Duodenal mucosa (tissue), 2 donors: ENCODE results near the gene SLC9A4.

Experiments used
- H3K27ac ChIP-seq: one replicate; pipeline ENCODE4 v1.7.0; 2013; ENCODE audit warnings: low read depth, low read length
- H3K27me3 ChIP-seq, 2 donors: one replicate each; pipeline ENCODE4 v1.7.0; 2013; ENCODE audit warnings: low read length in 2 of 2, control low read depth in 1 of 2; ENCODE audit not compliant: insufficient read depth in 2 of 2, control insufficient read depth in 1 of 2
- H3K36me3 ChIP-seq, 2 donors: one replicate each; pipeline ENCODE4 v1.7.0; 2013; ENCODE audit warnings: low read length in 2 of 2, control low read depth in 1 of 2; ENCODE audit not compliant: insufficient read depth in 2 of 2, control insufficient read depth in 1 of 2
- H3K4me1 ChIP-seq, 2 donors: one replicate each; pipeline ENCODE4 v1.7.0; 2013; ENCODE audit warnings: low read length in 2 of 2, control low read depth in 1 of 2; ENCODE audit not compliant: insufficient read depth in 2 of 2, control insufficient read depth in 1 of 2
- H3K4me3 ChIP-seq, 2 donors: one replicate each; pipeline ENCODE4 v1.7.0; 2013; ENCODE audit warnings: low read length in 2 of 2, low read depth in 1 of 2
- H3K9ac ChIP-seq, 2 donors: one replicate each; pipeline ENCODE4 v1.7.0; 2013; ENCODE audit warnings: low read length in 2 of 2, low read depth in 1 of 2
- H3K9me3 ChIP-seq, 2 donors: one replicate each; pipeline ENCODE4 v1.7.0; 2013; ENCODE audit warnings: low read length in 2 of 2, control low read depth in 1 of 2; ENCODE audit not compliant: control insufficient read depth in 1 of 2

Gene SLC9A4, protein sequence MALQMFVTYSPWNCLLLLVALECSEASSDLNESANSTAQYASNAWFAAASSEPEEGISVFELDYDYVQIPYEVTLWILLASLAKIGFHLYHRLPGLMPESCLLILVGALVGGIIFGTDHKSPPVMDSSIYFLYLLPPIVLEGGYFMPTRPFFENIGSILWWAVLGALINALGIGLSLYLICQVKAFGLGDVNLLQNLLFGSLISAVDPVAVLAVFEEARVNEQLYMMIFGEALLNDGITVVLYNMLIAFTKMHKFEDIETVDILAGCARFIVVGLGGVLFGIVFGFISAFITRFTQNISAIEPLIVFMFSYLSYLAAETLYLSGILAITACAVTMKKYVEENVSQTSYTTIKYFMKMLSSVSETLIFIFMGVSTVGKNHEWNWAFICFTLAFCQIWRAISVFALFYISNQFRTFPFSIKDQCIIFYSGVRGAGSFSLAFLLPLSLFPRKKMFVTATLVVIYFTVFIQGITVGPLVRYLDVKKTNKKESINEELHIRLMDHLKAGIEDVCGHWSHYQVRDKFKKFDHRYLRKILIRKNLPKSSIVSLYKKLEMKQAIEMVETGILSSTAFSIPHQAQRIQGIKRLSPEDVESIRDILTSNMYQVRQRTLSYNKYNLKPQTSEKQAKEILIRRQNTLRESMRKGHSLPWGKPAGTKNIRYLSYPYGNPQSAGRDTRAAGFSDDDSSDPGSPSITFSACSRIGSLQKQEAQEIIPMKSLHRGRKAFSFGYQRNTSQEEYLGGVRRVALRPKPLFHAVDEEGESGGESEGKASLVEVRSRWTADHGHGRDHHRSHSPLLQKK

DNA sequence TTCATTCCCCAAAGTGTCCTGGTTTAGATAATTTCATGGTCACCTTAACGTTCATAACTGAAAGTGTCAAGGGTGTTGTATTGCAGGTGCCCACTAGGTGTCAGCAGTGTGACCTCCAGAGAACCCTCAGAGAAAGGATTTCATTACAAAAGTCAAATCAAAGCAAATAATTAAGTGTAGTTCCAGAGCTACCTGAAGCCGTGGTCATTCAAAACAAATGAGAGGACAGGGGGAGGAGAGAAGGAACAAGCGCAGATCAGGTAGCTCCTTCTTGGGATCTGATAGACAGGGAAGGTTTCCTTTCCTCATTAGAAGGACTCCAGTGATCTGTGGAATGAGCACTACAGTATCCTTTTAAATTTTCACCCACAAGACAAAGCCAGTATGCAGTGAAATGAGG lies at the start of gene SLC9A4:
SLC9A4 (plus strand) TSS at position 207 of the 400 bp plus-strand sequence. CDS start 534 bp downstream, outside the sequence.
- Histone ChIP-seq H3K9me3 (no peaks in the 10 kb centered on the region), H3K9ac (no peak within 1 kb of the TSS), H3K4me3 (no peak within 1 kb of the TSS), H3K27ac (no peak within 1 kb of the TSS), H3K27me3 (no peaks in the 10 kb centered on the region), H3K4me1 (peaks cover 0 to 7% of the 10 kb centered on the region in 2 donors), H3K36me3 (no peaks in the 10 kb centered on the region)

DNA sequence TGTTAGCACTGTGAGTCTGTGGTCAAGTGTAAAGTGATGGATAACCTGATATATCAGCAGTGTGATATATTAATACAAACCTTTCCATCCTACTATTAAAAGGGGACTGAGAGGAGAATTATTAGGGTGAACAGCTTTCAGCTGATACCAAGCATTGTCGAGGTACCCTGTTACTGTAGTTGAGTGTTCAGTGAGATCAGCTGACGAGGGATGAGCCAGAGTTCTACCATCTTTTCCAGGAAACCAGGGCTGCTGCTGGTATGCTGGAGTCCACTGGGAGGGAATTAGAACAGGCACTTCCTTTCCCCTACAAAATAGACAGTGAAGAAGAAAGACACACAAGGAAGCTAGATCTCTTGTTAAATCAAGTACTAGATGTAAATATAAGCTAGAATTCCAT lies 49.7 kb upstream of the SLC9A4 start:
- H3K4me3 ChIP-seq: no peak overlapping the region
- no peak overlapping the region for H3K9ac ChIP-seq
- no peaks in the 10 kb centered on the region for H3K36me3 ChIP-seq
- no peaks in the 10 kb centered on the region for H3K27me3 ChIP-seq
- no peak overlapping the region for H3K27ac ChIP-seq
- no peaks in the 10 kb centered on the region for H3K4me1 ChIP-seq
- H3K9me3 ChIP-seq: no peaks in the 10 kb centered on the region

DNA sequence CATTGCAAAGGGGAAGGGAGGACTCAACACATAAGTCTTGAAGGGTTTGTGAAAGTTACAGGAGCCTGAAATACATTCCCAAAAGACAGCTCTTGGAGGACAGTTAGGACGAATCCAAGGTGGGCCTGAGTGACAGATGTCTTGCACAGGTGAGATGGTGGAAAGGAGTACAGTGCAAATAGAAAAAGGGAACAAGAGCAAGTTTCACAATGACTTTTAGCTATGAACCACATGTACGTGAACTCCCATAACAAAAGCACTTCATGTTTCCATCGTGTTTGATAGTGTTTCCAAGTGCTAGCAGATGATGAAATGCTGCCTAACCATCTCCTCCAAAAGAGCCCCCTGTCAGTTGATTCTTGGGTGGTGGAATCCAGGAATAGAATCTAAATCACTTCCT lies 48.3 kb upstream of the SLC9A4 start:
- no peak overlapping the region for H3K4me3 ChIP-seq
- H3K4me1 ChIP-seq: no peaks in the 10 kb centered on the region
- H3K27me3 ChIP-seq: no peaks in the 10 kb centered on the region
- no peak overlapping the region for H3K27ac ChIP-seq
- H3K9me3 ChIP-seq: no peaks in the 10 kb centered on the region
- no peaks in the 10 kb centered on the region for H3K36me3 ChIP-seq
- no peak overlapping the region for H3K9ac ChIP-seq

DNA sequence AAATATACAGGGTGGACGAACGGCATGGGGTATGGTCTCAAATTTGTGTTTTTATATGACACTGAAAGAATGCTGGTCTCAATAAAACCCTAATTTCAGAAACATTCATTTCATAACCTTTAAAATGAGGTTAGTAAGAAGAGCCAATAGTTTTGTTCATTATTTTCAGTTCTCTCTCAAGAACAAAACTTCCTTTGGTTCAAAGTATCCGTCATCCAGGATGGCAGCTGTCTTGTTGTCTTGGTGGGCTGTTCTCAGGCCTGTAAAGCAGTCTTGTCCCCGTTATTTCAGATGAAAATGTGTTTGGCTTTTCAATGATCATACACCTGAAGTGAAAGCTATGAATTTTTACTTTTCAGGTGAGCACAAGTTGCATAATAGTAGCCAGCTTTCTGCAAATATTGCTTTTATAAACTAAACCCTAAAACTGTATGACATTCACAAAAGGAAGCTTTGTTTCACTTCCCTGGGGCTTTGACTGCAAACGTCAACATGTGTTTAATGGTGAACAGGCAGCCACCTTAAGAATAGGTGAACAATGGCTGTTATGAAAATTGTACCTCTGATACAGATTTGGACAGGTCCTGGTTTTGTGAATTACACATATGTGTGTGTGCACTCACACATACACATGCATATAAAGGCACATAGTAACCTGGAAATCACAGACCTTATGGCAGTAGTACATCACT lies 47.4 kb upstream of the SLC9A4 start:
- H3K36me3 ChIP-seq: no peaks in the 10 kb centered on the region
- no peaks in the 10 kb centered on the region for H3K9me3 ChIP-seq
- no peak overlapping the region for H3K4me3 ChIP-seq
- no peaks in the 10 kb centered on the region for H3K4me1 ChIP-seq
- H3K27ac ChIP-seq: no peak overlapping the region
- no peaks in the 10 kb centered on the region for H3K27me3 ChIP-seq
- no peak overlapping the region for H3K9ac ChIP-seq

DNA sequence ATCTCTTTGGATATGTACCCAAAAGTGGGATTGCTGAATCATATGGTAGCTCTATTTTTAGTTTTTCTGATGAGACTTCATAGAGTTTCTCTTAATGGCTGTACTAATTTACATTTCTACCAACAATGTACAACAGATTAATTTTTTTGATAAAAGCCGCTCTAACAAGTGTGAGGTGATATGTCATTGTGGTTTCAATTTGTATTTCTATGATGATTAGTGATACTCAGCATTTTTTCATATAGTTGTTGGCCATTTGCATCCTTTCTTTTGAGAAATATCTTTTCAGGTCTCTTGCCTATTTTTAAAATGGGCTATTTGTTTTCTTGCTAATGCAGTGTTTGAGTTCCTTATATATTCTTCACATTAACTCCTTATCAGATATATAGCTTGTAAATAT lies 45.8 kb upstream of the SLC9A4 start:
- Histone ChIP-seq H3K9ac (no peak overlapping the region), H3K4me1 (no peaks in the 10 kb centered on the region), H3K27me3 (no peaks in the 10 kb centered on the region), H3K9me3 (no peaks in the 10 kb centered on the region), H3K36me3 (no peaks in the 10 kb centered on the region), H3K4me3 (no peak overlapping the region), H3K27ac (no peak overlapping the region)

DNA sequence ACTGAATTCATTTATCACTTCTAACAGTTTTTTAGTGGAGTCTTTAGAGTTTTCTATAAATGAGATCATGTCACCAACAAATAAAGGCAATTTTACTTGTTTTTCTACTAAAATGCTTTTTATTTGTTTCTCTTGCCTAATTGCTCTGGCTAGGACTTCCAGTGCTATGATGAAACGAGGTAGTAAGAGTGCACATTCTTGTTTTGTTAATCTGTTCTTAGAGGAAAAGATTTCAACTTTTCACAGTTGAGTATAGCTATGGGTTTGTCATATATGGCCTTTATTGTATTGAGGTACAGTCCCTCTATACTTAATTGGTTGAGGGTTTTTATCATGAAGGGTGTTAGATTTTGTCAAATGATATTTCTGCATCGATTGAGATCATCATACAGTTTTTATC lies 44.5 kb upstream of the SLC9A4 start:
- Histone ChIP-seq H3K36me3 (no peaks in the 10 kb centered on the region), H3K4me1 (no peaks in the 10 kb centered on the region), H3K9ac (no peak overlapping the region), H3K27me3 (no peaks in the 10 kb centered on the region), H3K9me3 (no peaks in the 10 kb centered on the region), H3K4me3 (no peak overlapping the region), H3K27ac (no peak overlapping the region)

DNA sequence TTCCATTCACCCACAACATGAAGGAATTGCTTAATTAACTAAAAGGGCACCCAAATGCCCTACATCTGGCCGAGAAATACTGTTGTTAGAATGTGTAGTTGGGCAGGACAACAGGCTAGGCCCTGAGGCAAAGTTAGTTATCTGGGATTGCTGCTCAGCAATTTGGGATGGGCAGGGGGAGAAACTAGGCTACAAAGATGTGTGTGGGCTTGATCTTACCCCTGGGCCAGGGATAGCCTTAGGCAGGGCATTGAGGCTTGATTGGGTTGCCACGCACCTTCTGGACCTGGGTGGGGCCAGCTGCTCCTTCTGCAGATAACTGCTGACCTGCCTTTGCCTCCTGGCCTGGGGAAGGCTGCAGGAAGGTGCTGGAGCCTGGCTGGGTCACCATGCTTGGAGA lies 40.6 kb upstream of the SLC9A4 start:
- Histone ChIP-seq H3K27me3 (no peaks in the 10 kb centered on the region), H3K9ac (no peak overlapping the region), H3K9me3 (no peaks in the 10 kb centered on the region), H3K36me3 (no peaks in the 10 kb centered on the region), H3K4me1 (no peaks in the 10 kb centered on the region), H3K4me3 (no peak overlapping the region), H3K27ac (no peak overlapping the region)

DNA sequence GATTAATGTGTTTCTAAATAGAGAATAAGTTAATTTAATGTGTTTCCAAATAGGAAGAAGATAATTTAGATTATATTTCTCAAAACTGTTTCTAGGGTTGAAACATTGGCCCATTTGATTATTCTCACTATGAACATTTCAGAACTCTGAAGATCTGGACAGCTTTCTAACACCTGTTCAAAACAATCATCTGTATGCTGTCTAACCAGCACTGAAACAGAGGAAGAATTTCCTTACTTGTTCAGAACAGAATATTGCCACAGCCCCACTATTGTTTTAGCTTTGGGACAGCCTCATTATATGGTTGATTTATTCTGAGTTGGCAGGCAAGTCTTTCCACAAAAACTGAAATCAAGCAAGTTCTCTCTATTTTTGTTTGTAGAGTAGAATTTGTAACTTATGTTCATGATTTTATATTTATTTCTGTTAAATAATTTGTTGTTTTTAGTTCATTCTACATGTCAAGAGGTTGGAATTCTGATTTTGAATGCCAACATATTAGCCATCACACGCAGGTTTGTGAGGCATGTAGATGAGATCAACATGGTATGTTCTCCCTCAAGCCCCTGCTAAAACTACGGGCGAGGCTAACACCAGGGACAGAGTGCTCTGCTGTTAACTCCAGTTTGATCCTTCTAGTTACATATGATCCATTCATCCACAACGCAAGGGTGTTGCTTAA lies 38.9 kb upstream of the SLC9A4 start:
- Histone ChIP-seq H3K9me3 (no peaks in the 10 kb centered on the region), H3K9ac (no peak overlapping the region), H3K4me3 (no peak overlapping the region), H3K27me3 (no peaks in the 10 kb centered on the region), H3K36me3 (no peaks in the 10 kb centered on the region), H3K27ac (no peak overlapping the region), H3K4me1 (no peaks in the 10 kb centered on the region)

DNA sequence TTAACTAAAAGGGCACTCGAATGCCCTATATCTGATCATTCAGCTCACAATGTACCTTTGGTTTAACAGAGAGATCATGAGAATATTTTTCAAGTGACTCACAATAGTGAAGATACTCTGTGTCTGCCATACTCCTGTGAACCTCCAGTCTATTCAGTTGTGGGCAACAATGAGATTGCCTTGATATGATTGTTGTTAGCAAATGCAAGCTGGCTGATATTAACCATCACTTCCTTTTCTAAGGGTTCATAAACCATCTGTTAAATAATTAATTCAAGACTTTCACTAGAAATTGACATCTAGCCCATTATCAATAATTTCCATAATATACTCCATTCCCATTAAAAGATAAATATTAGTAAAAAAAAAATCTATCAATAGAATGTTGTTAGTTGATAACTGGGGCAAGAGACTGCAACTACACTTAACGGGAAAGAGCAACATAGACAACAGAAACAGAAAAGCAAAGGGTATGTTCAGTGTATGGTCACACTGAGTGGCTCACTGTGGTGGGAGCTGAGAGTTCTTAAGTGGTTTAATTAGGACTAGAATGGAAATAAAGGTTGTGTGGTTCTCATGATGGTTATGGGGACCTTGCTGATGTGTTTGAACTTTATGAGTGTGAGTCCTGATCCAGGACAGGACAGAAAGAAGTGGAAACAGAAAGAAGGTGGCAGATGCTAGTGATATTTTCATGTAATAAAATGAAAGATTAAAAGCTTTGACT lies 38.2 kb upstream of the SLC9A4 start:
- H3K27me3 ChIP-seq: no peaks in the 10 kb centered on the region
- no peaks in the 10 kb centered on the region for H3K36me3 ChIP-seq
- no peak overlapping the region for H3K9ac ChIP-seq
- H3K4me1 ChIP-seq: no peaks in the 10 kb centered on the region
- no peak overlapping the region for H3K27ac ChIP-seq
- H3K9me3 ChIP-seq: no peaks in the 10 kb centered on the region
- H3K4me3 ChIP-seq: no peak overlapping the region
